ENCODE measurements around the gene IZUMO1.
A peak's percentile ranks its signal among the peaks of the same experiment; 100 is the strongest.

The IZUMO1 gene

DNA sequence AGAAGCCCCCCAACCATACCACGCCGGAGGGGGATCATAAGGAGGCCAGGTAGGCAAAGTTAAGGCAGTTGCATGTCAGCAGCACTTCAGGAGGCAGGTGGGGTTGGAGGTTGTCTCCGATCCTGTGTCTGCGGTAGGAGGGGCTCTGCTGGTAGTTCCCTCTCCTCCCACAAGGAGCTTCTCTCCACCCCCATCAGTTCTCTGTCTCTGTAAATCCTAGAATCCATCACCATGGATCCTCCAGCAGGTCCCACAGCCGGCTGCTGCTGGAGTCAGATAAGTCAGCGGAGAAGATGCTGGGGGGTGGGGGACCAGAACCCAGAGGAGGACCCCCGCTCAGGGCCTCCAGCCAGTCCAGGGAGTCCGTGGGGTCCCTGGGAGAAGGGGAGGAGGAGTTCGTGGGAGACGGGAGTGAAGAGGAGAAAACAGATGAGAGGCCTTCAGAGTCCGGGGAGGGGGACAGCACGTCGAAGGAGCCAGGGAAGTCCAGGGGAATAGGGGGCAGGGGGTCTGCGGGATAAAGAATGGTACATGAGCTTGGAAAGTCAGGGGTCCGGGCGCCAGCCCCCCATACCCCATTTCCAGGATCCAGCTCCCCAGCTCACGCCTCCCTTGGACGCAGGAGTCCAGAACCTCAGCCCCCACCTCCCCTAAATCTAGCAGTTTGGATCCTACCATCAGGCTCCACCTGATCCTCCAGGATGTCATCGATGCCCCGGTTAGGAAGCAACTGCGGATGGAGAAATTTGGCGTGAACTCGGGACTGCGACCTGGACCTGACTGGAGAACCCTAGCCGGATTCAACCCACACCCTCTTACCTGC is 33.5 kb downstream of the IZUMO1 start:
- Histone ChIP-seq H2AFZ (ENCODE audit: low read length) (peak overlapping the region; percentile 95), H3K79me2 (ENCODE audit: insufficient read depth, low read length) (peaks cover 17% of the 10 kb centered on the region), H3K4me1 (ENCODE audit: insufficient read depth, low read length, poor library complexity, severe bottlenecking) (peaks cover 20% of the 10 kb centered on the region), H3F3A (ENCODE audit: low read depth) (no peaks in the 10 kb centered on the region), H3K9ac (ENCODE audit: low read depth, low read length, poor library complexity, severe bottlenecking) (peak overlapping the region; percentile 79), H3K4me2 (ENCODE audit: low read depth, low read length, poor library complexity, severe bottlenecking) (peak overlapping the region; percentile 98), H3K4me3 (ENCODE audit: low read length, poor library complexity, severe bottlenecking) (peak overlapping the region; percentile 93), H4K20me1 (ENCODE audit: insufficient read depth, low read length, poor library complexity, severe bottlenecking) (no peaks in the 10 kb centered on the region), H3K9me2 (replicated peaks; ENCODE audit: low read depth, low read length) (no peaks in the 10 kb centered on the region), H3K36me3 (ENCODE audit: insufficient read depth, low read length) (no peaks in the 10 kb centered on the region), H3K9me3 (ENCODE audit: insufficient read depth, low read depth, low read length) (no peaks in the 10 kb centered on the region), H3K27me3 (ENCODE audit: insufficient read depth, low read length, poor library complexity, severe bottlenecking) (no peaks in the 10 kb centered on the region)
- TF ChIP-seq CTCF (conservative IDR thresholded peaks at IDR 0.05; ENCODE audit: low read length) = no peak
- no peak for TF ChIP-seq EZH2phosphoT487 (IDR thresholded peaks at IDR 0.05; ENCODE audit: borderline replicate concordance)

- no peak overlapping the region for H3K4me3 ChIP-seq (ENCODE audit: low read length, poor library complexity, severe bottlenecking)
- TF ChIP-seq CTCF (conservative IDR thresholded peaks at IDR 0.05; ENCODE audit: low read length) = no peak
- no peak for TF ChIP-seq EZH2phosphoT487 (IDR thresholded peaks at IDR 0.05; ENCODE audit: borderline replicate concordance)
- no peaks in the 10 kb centered on the region for H3K9me3 ChIP-seq (ENCODE audit: insufficient read depth, low read depth, low read length)
- H3K9me2 ChIP-seq (replicated peaks; ENCODE audit: low read depth, low read length) = no peaks in the 10 kb centered on the region
- H3K4me2 ChIP-seq (ENCODE audit: low read depth, low read length, poor library complexity, severe bottlenecking) = no peak overlapping the region
- no peaks in the 10 kb centered on the region for H4K20me1 ChIP-seq (ENCODE audit: insufficient read depth, low read length, poor library complexity, severe bottlenecking)
- no peaks in the 10 kb centered on the region for H3K36me3 ChIP-seq (ENCODE audit: insufficient read depth, low read length)
- peaks cover 20% of the 10 kb centered on the region for H3K4me1 ChIP-seq (ENCODE audit: insufficient read depth, low read length, poor library complexity, severe bottlenecking)
- no peaks in the 10 kb centered on the region for H3F3A ChIP-seq (ENCODE audit: low read depth)
- H3K27me3 ChIP-seq (ENCODE audit: insufficient read depth, low read length, poor library complexity, severe bottlenecking) = no peaks in the 10 kb centered on the region
- no peak overlapping the region for H3K9ac ChIP-seq (ENCODE audit: low read depth, low read length, poor library complexity, severe bottlenecking)
- H3K79me2 ChIP-seq (ENCODE audit: insufficient read depth, low read length) = peaks cover 17% of the 10 kb centered on the region
- no peak overlapping the region for H2AFZ ChIP-seq (ENCODE audit: low read length)
Observed at GRCh38 chr19:48711106-48711662, 35.5 kb downstream of the IZUMO1 start.

- H2AFZ ChIP-seq (ENCODE audit: low read length) = no peak overlapping the region
- H3K36me3 ChIP-seq (ENCODE audit: insufficient read depth, low read length) = no peaks in the 10 kb centered on the region
- no peaks in the 10 kb centered on the region for H4K20me1 ChIP-seq (ENCODE audit: insufficient read depth, low read length, poor library complexity, severe bottlenecking)
- TF ChIP-seq EZH2phosphoT487 (IDR thresholded peaks at IDR 0.05; ENCODE audit: borderline replicate concordance) (no peak), CTCF (conservative IDR thresholded peaks at IDR 0.05; ENCODE audit: low read length) (no peak)
- H3K9me2 ChIP-seq (replicated peaks; ENCODE audit: low read depth, low read length) = no peaks in the 10 kb centered on the region
- peaks cover 4% of the 10 kb centered on the region for H3K79me2 ChIP-seq (ENCODE audit: insufficient read depth, low read length)
- H3K4me3 ChIP-seq (ENCODE audit: low read length, poor library complexity, severe bottlenecking) = no peak overlapping the region
- H3K9ac ChIP-seq (ENCODE audit: low read depth, low read length, poor library complexity, severe bottlenecking) = no peak overlapping the region
- H3K4me2 ChIP-seq (ENCODE audit: low read depth, low read length, poor library complexity, severe bottlenecking) = no peak overlapping the region
- H3K4me1 ChIP-seq (ENCODE audit: insufficient read depth, low read length, poor library complexity, severe bottlenecking) = peaks cover 9% of the 10 kb centered on the region
- H3F3A ChIP-seq (ENCODE audit: low read depth) = no peaks in the 10 kb centered on the region
- H3K27me3 ChIP-seq (ENCODE audit: insufficient read depth, low read length, poor library complexity, severe bottlenecking) = no peaks in the 10 kb centered on the region
- H3K9me3 ChIP-seq (ENCODE audit: insufficient read depth, low read depth, low read length) = no peaks in the 10 kb centered on the region
Observed at GRCh38 chr19:48708471-48708870, 38.2 kb downstream of the IZUMO1 start.

Measured in Loucy (cell line).